ENCODE results near the gene SYAP1. TPM values are rescaled to one million over a fixed set of nuclear protein-coding genes. Genes with fewer than 3 reads are reported as not detected.
"Not testable (repeated sequence)": the region's sequence is repeated elsewhere in the genome, so short reads cannot be mapped to it uniquely, and the experiment has no call there.

Gene SYAP1
- total and polyA plus RNA-seq, 4 experiments from 2014 or later: 13.9 to 15.4 (median 14.5) TPM

GRCh38 chrX:16774746-16775145 is 55.3 kb downstream of the SYAP1 start:
- no peaks in the 10 kb centered on the region for H3K36me3 Mint-ChIP-seq
- H3K27me3 Mint-ChIP-seq: no peaks in the 10 kb centered on the region
- no peak overlapping the region for H3K4me3 Mint-ChIP-seq
- ChIA-PET POLR2A (ENCODE audit: partially characterized antibody) (no interaction called here), CTCF (ENCODE audit: partially characterized antibody) (no interaction called here)
- intact Hi-C loops (cut with micrococcal nuclease): no loop called here
- H3K4me1 Mint-ChIP-seq: no peaks in the 10 kb centered on the region
- no peak for DNase-seq
- H3K4me3 ChIP-seq (ENCODE audit: low read length in 2 of 2): no peak overlapping the region
- H3K27ac ChIP-seq (ENCODE audit: low read depth, low read length): no peak overlapping the region
- H3K27me3 ChIP-seq (ENCODE audit: insufficient read depth, low read length): no peaks in the 10 kb centered on the region
- H3K4me1 ChIP-seq (ENCODE audit: insufficient read depth, low read length): no peaks in the 10 kb centered on the region
- no peaks in the 10 kb centered on the region for H3K9me3 ChIP-seq (ENCODE audit: control insufficient read depth in 1 of 2, low read length in 2 of 2)
- H3K9me3 Mint-ChIP-seq: no peaks in the 10 kb centered on the region
- H3K36me3 ChIP-seq (ENCODE audit: insufficient read depth, low read length): no peaks in the 10 kb centered on the region
- H3K27ac Mint-ChIP-seq: no peak overlapping the region

GRCh38 chrX:16778545-16778944 is 59.1 kb downstream of the SYAP1 start:
- H3K4me3 ChIP-seq (ENCODE audit: low read length in 2 of 2): no peak overlapping the region
- Mint-ChIP-seq H3K27ac (no peak overlapping the region), H3K27me3 (no peaks in the 10 kb centered on the region), H3K9me3 (no peaks in the 10 kb centered on the region), H3K36me3 (no peaks in the 10 kb centered on the region), H3K4me3 (no peak overlapping the region), H3K4me1 (no peaks in the 10 kb centered on the region)
- no peaks in the 10 kb centered on the region for H3K9me3 ChIP-seq (ENCODE audit: control insufficient read depth in 1 of 2, low read length in 2 of 2)
- ChIA-PET POLR2A (ENCODE audit: partially characterized antibody) (no interaction called here), CTCF (ENCODE audit: partially characterized antibody) (no interaction called here)
- DNase-seq: no peak
- H3K27me3 ChIP-seq (ENCODE audit: insufficient read depth, low read length): no peaks in the 10 kb centered on the region
- no peaks in the 10 kb centered on the region for H3K36me3 ChIP-seq (ENCODE audit: insufficient read depth, low read length)
- no peaks in the 10 kb centered on the region for H3K4me1 ChIP-seq (ENCODE audit: insufficient read depth, low read length)
- H3K27ac ChIP-seq (ENCODE audit: low read depth, low read length): no peak overlapping the region
- intact Hi-C loops (cut with micrococcal nuclease): no loop called here

- intact Hi-C loops (cut with micrococcal nuclease): no loop called here
- no peaks in the 10 kb centered on the region for H3K4me1 ChIP-seq (ENCODE audit: insufficient read depth, low read length)
- H3K36me3 ChIP-seq (ENCODE audit: insufficient read depth, low read length): no peaks in the 10 kb centered on the region
- no peaks in the 10 kb centered on the region for H3K9me3 ChIP-seq (ENCODE audit: control insufficient read depth in 1 of 2, low read length in 2 of 2)
- DNase-seq: no peak
- no peaks in the 10 kb centered on the region for H3K36me3 Mint-ChIP-seq
- no peaks in the 10 kb centered on the region for H3K27me3 ChIP-seq (ENCODE audit: insufficient read depth, low read length)
- CTCF ChIA-PET (ENCODE audit: partially characterized antibody): no interaction called here
- no peaks in the 10 kb centered on the region for H3K9me3 Mint-ChIP-seq
- H3K4me3 ChIP-seq (ENCODE audit: low read length in 2 of 2): no peak overlapping the region
- POLR2A ChIA-PET (ENCODE audit: partially characterized antibody): no interaction called here
- H3K4me3 Mint-ChIP-seq: no peak overlapping the region
- H3K27ac Mint-ChIP-seq: peak overlapping the region in 2 of 7 donors; percentile 46 to 48
- no peaks in the 10 kb centered on the region for H3K4me1 Mint-ChIP-seq
- no peak overlapping the region for H3K27ac ChIP-seq (ENCODE audit: low read depth, low read length)
- no peaks in the 10 kb centered on the region for H3K27me3 Mint-ChIP-seq
These were observed 59.6 kb downstream of the SYAP1 start for GRCh38 chrX:16778993-16779392.

- H3K27ac Mint-ChIP-seq: not testable (repeated sequence)
These were observed 60.4 kb downstream of the SYAP1 start for GRCh38 chrX:16779815-16780214.

GRCh38 chrX:16783452-16783851 is 64.0 kb downstream of the SYAP1 start:
- ChIA-PET CTCF (ENCODE audit: partially characterized antibody) (interaction anchor here (0.6 kb wide), 1 partner anchor 1117 kb away, joined by 3 read pairs; no protein-coding TSS in a partner anchor), POLR2A (ENCODE audit: partially characterized antibody) (no interaction called here)
- H3K27me3 Mint-ChIP-seq: no peaks in the 10 kb centered on the region
- H3K27ac Mint-ChIP-seq: no peak overlapping the region
- H3K9me3 Mint-ChIP-seq: no peaks in the 10 kb centered on the region
- DNase-seq: no peak
- peaks cover 0 to 3% of the 10 kb centered on the region in 2 donors for H3K36me3 Mint-ChIP-seq
- no peak overlapping the region for H3K4me3 ChIP-seq (ENCODE audit: low read length in 2 of 2)
- H3K4me1 ChIP-seq (ENCODE audit: insufficient read depth, low read length): peaks cover 12% of the 10 kb centered on the region
- no peak overlapping the region for H3K4me3 Mint-ChIP-seq
- H3K27ac ChIP-seq (ENCODE audit: low read depth, low read length): no peak overlapping the region
- no peaks in the 10 kb centered on the region for H3K36me3 ChIP-seq (ENCODE audit: insufficient read depth, low read length)
- intact Hi-C loops (cut with micrococcal nuclease): no loop called here
- H3K9me3 ChIP-seq (ENCODE audit: control insufficient read depth in 1 of 2, low read length in 2 of 2): no peaks in the 10 kb centered on the region
- H3K4me1 Mint-ChIP-seq: peaks cover 11 to 25% (median 17%) of the 10 kb centered on the region in 4 donors
- no peaks in the 10 kb centered on the region for H3K27me3 ChIP-seq (ENCODE audit: insufficient read depth, low read length)

More at GRCh38 chrX:16779815-16780214, 60.4 kb downstream of the SYAP1 start:
- H3K4me3 Mint-ChIP-seq; H3K4me3 ChIP-seq (ENCODE audit: low read length in 2 of 2); DNase-seq; POLR2A ChIA-PET (ENCODE audit: partially characterized antibody); intact Hi-C loops (cut with micrococcal nuclease); H3K9me3 ChIP-seq (ENCODE audit: control insufficient read depth in 1 of 2, low read length in 2 of 2); H3K36me3 Mint-ChIP-seq; H3K9me3 Mint-ChIP-seq; H3K4me1 ChIP-seq (ENCODE audit: insufficient read depth, low read length); H3K27ac ChIP-seq (ENCODE audit: low read depth, low read length); CTCF ChIA-PET (ENCODE audit: partially characterized antibody); H3K4me1 Mint-ChIP-seq; H3K27me3 Mint-ChIP-seq; H3K36me3 ChIP-seq (ENCODE audit: insufficient read depth, low read length); H3K27me3 ChIP-seq (ENCODE audit: insufficient read depth, low read length): not testable (repeated sequence)

- H3K4me1 Mint-ChIP-seq: peaks cover 11 to 25% (median 18%) of the 10 kb centered on the region in 4 donors
- H3K27me3 ChIP-seq (ENCODE audit: insufficient read depth, low read length); H3K9me3 Mint-ChIP-seq; intact Hi-C loops (cut with micrococcal nuclease); H3K27ac ChIP-seq (ENCODE audit: low read depth, low read length); H3K36me3 ChIP-seq (ENCODE audit: insufficient read depth, low read length); H3K27me3 Mint-ChIP-seq; POLR2A ChIA-PET (ENCODE audit: partially characterized antibody); H3K4me3 Mint-ChIP-seq; DNase-seq; H3K27ac Mint-ChIP-seq; H3K36me3 Mint-ChIP-seq; H3K4me3 ChIP-seq (ENCODE audit: low read length in 2 of 2); H3K9me3 ChIP-seq (ENCODE audit: control insufficient read depth in 1 of 2, low read length in 2 of 2): not testable (repeated sequence)
- CTCF ChIA-PET (ENCODE audit: partially characterized antibody): interaction anchor here (0.6 kb wide), 1 partner anchor 1118 kb away, joined by 3 read pairs; no protein-coding TSS in a partner anchor
- H3K4me1 ChIP-seq (ENCODE audit: insufficient read depth, low read length): peaks cover 12% of the 10 kb centered on the region
These were observed 65.0 kb downstream of the SYAP1 start for GRCh38 chrX:16784440-16784839.

GRCh38 chrX:16785247-16786138 is 66.1 kb downstream of the SYAP1 start:
- H3K27ac Mint-ChIP-seq: peak overlapping the region; percentile 78 to 96 (median 92)
- Histone ChIP-seq H3K27ac (ENCODE audit: low read depth, low read length) (peak overlapping the region; percentile 77), H3K4me1 (ENCODE audit: insufficient read depth, low read length) (peaks cover 12% of the 10 kb centered on the region), H3K4me3 (ENCODE audit: low read length in 2 of 2) (peak overlapping the region; percentile 63 to 70), H3K27me3 (ENCODE audit: insufficient read depth, low read length) (no peaks in the 10 kb centered on the region), H3K9me3 (ENCODE audit: control insufficient read depth in 1 of 2, low read length in 2 of 2) (no peaks in the 10 kb centered on the region), H3K36me3 (ENCODE audit: insufficient read depth, low read length) (no peaks in the 10 kb centered on the region)
- H3K4me3 Mint-ChIP-seq: peak overlapping the region; percentile 92 to 96 (median 94)
- H3K27me3 Mint-ChIP-seq: no peaks in the 10 kb centered on the region
- no peak for DNase-seq
- ChIA-PET CTCF (ENCODE audit: partially characterized antibody) (interaction anchor here (0.8 kb wide), 1 partner anchor 81 kb away, joined by 5 read pairs; no protein-coding TSS in a partner anchor), POLR2A (ENCODE audit: partially characterized antibody) (interaction anchor here (1.4 kb wide), 1 partner anchor 66 kb away, joined by 5 read pairs; the partner anchor contains the start of gene SYAP1)
- H3K36me3 Mint-ChIP-seq: peaks cover 3 to 4% of the 10 kb centered on the region in 2 donors
- H3K9me3 Mint-ChIP-seq: no peaks in the 10 kb centered on the region
- H3K4me1 Mint-ChIP-seq: peaks cover 13 to 28% (median 19%) of the 10 kb centered on the region in 4 donors
- intact Hi-C loops (cut with micrococcal nuclease): loop anchor here (1.0 to 2.0 kb wide), 6 partner anchors 66 to 1451 kb away; partner anchors contain the start of genes AP1S2, PIGA, RBBP7 and REPS2
